Tibial nerve (tissue), 3 donors: Measurements from ENCODE around the gene CCDC126.

Experiments used
- POLR2A ChIP-seq, 2 donors: fragments of 450-650 bp; IDR thresholded peaks; one replicate each; pipeline ENCODE4 v1.6.1; 2017; ENCODE audit warnings: antibody characterized with exemption in 2 of 2, mild to moderate bottlenecking in 2 of 2, moderate library complexity in 2 of 2
- TF ChIP-seq, protein P1 (sequence below), 5 experiments: fragments of 200-600 bp in 3 of 5; fragments of 450-650 bp in 2 of 5; sonication (generic) in 3 of 5; IDR thresholded peaks; one replicate each; pipeline ENCODE4 v1.5.1; 2016 to 2019; ENCODE audit warnings: antibody characterized with exemption in 5 of 5, mild to moderate bottlenecking in 3 of 5, moderate library complexity in 2 of 5

DNA sequence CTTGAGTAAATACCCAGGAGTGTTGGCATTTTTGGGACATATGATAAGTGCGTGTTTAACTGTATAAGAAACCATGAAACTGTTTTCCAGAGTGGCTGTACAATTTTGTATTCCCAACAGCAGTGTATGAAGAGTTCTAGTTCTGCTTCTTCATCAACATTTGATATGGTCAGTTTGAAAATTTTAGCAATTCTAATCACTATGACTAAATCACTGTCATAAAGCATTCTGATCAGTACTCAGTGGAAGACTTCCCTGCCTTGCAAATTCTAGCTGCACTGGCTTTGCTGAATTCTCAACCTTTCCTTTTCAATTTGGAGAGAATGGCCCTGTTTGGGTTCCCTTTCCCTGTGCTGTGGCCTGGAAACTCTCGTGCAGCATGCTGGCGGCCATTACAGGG lies 64.2 kb downstream of the CCDC126 start:
- TF ChIP-seq, protein P1, sequence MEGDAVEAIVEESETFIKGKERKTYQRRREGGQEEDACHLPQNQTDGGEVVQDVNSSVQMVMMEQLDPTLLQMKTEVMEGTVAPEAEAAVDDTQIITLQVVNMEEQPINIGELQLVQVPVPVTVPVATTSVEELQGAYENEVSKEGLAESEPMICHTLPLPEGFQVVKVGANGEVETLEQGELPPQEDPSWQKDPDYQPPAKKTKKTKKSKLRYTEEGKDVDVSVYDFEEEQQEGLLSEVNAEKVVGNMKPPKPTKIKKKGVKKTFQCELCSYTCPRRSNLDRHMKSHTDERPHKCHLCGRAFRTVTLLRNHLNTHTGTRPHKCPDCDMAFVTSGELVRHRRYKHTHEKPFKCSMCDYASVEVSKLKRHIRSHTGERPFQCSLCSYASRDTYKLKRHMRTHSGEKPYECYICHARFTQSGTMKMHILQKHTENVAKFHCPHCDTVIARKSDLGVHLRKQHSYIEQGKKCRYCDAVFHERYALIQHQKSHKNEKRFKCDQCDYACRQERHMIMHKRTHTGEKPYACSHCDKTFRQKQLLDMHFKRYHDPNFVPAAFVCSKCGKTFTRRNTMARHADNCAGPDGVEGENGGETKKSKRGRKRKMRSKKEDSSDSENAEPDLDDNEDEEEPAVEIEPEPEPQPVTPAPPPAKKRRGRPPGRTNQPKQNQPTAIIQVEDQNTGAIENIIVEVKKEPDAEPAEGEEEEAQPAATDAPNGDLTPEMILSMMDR (IDR thresholded peaks at IDR 0.05) = no peak
- no peak for TF ChIP-seq POLR2A (IDR thresholded peaks at IDR 0.05)
